ENCODE data around the gene TRIM17. TPM values are rescaled to one million over a fixed set of nuclear protein-coding genes. Genes with fewer than 3 reads are reported as not detected.

Gene TRIM17
- total and polyA plus RNA-seq, 2 of the 8 experiments (the other 6 are each of a cell fraction or from before 2014, with no cell fraction given) = 1.1 to 2.2 TPM

DNA sequence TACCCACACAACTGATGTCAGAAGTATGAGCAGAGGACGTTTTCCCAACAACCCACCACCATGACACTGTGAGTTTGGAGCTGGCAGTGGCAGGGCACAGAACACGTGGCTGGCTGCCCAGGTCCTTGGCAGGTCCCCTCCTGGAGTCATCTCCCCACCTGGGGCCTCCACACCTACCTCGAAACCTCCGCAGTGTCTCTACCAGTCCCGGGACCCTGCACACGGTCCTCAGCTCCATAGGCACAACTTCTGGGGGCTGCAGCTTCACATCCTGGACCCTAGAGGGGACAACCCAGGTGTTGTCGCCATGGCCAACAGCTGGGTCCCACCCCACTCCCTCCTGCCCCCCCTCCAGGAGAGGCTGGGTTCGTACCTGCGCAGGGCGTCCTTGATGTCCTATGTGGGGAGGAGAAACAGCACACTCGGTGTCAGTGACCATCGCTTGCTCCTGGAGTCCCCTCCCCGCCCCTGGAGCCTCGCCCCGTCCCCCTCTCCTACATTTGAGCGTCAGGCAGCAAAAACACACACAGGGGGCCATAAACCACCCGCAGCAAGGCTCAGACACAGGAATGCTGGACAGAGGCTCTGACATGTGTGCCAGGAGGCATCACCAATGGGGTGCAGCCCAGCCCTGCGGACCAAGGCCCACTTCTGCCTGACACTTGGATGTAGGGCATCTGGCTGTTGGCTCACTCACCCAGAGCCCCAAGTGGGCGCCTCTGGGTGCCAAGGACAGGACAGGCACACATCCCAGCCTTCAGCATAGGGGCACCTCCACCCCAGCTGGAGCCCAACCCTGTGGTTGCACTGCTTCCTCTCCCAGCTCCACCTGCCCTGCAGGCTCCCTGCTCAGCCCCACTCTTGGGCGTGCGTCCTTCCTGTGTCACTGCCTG is 19.6 kb downstream of the TRIM17 start (continued):
- no peak for TF ChIP-seq SRF (IDR thresholded peaks at IDR 0.05; ENCODE audit: low read depth, low read length)
- TF ChIP-seq POLR2AphosphoS5 (IDR thresholded peaks at IDR 0.05; ENCODE audit: low read depth, low read length) = no peak
- TF ChIP-seq FOSL1 (IDR thresholded peaks at IDR 0.05; ENCODE audit: insufficient read depth, low read depth, low read length) = no peak
- TF ChIP-seq CEBPB (IDR thresholded peaks at IDR 0.05; ENCODE audit: low read depth, low read length) = no peak
